Measurements from ENCODE around the gene ZNF350.

- TF ChIP-seq CTCF (IDR thresholded peaks at IDR 0.05) = no peak
- no peak for TF ChIP-seq POLR2A (IDR thresholded peaks at IDR 0.05)
Observed at GRCh38 chr19:51948975-51949374, 37.7 kb downstream of the ZNF350 start.
